ENCODE measurements around the gene B3GNT3.

Gene B3GNT3

GRCh38 chr19:17794731-17795494 lies at the start of gene B3GNT3:
TSS of gene B3GNT3 (plus strand) at chr19:17795138. CDS start at chr19:17807808, 12,670 bp downstream.
- DNase-seq = peak; percentile 74

GRCh38 chr19:17747205-17748098 lies 47.5 kb upstream of the B3GNT3 start:
- peak; percentile 98 for DNase-seq

- no peak for DNase-seq
Observed at GRCh38 chr19:17748884-17749638, 45.9 kb upstream of the B3GNT3 start.

- DNase-seq = peak; percentile 69
Observed at GRCh38 chr19:17749912-17750317, 45.0 kb upstream of the B3GNT3 start.

GRCh38 chr19:17751103-17751911 lies 43.6 kb upstream of the B3GNT3 start, which contains the start of gene FCHO1:
TSS of gene FCHO1 (plus strand) at chr19:17751477. CDS start at chr19:17755165, 3,688 bp downstream.
- peak; percentile 94 for DNase-seq

- DNase-seq = no peak
Observed at GRCh38 chr19:17751912-17752273, 43.0 kb upstream of the B3GNT3 start.

- no peak for DNase-seq
Observed at GRCh38 chr19:17752865-17753639, 41.9 kb upstream of the B3GNT3 start.

- no peak for DNase-seq
Observed at GRCh38 chr19:17753976-17754375, 41.0 kb upstream of the B3GNT3 start.

GRCh38 chr19:17754634-17755442 lies 40.1 kb upstream of the B3GNT3 start:
- no peak for DNase-seq

- DNase-seq = no peak
Observed at GRCh38 chr19:17755443-17755890, 39.5 kb upstream of the B3GNT3 start.

- DNase-seq = peak; percentile 80
Observed at GRCh38 chr19:17755977-17756670, 38.8 kb upstream of the B3GNT3 start.

- DNase-seq = no peak
Observed at GRCh38 chr19:17757125-17757524, 37.8 kb upstream of the B3GNT3 start.

GRCh38 chr19:17758515-17758914 lies 36.4 kb upstream of the B3GNT3 start:
- no peak for DNase-seq

- no peak for DNase-seq
Observed at GRCh38 chr19:17761148-17761547, 33.8 kb upstream of the B3GNT3 start.

- no peak for DNase-seq
Observed at GRCh38 chr19:17762505-17763229, 32.3 kb upstream of the B3GNT3 start.

GRCh38 chr19:17764348-17764747 lies 30.6 kb upstream of the B3GNT3 start:
- no peak for DNase-seq

GRCh38 chr19:17765069-17765618 lies 29.8 kb upstream of the B3GNT3 start:
- no peak for DNase-seq

GRCh38 chr19:17766543-17767131 lies 28.3 kb upstream of the B3GNT3 start:
- DNase-seq = no peak
